Spleen (tissue), 7 donors: ENCODE measurements around the gene MICAL3.

ENCODE experiments used
- POLR2A ChIP-seq, 3 donors: fragments of 450-650 bp; IDR thresholded peaks; one replicate each; pipeline ENCODE4 v1.5.1; 2017; ENCODE audit warnings: antibody characterized with exemption in 3 of 3, mild to moderate bottlenecking in 1 of 3
- POLR2AphosphoS5 ChIP-seq, 3 donors: sonication (generic); formaldehyde crosslinking; IDR thresholded peaks; one replicate each; pipeline ENCODE4 v1.5.1; 2017; ENCODE audit warnings: antibody characterized with exemption in 3 of 3
- TF ChIP-seq, protein P1 (sequence below), 11 experiments: fragments of 200-600 bp in 7 of 11; fragments of 450-650 bp in 4 of 11; sonication (generic) in 4 of 11; IDR thresholded peaks in 8 of 11; conservative IDR thresholded peaks in 3 of 11; 1 replicate in 7 of 11; 2 replicates in 4 of 11; pipeline versions ENCODE4 v1.4.0 to v1.8.0; 2016 to 2021; ENCODE audit warnings: antibody characterized with exemption in 11 of 11, inconsistent platforms in 4 of 11, mild to moderate bottlenecking in 1 of 11
- donor health status: DM: no; HTN: no; CAD: no; lungs with moderate emphysema.
- donor health status: DM: no; HTN: no; CAD: no.
- donor health status: DM: no; HTN: no; CAD: no.

DNA sequence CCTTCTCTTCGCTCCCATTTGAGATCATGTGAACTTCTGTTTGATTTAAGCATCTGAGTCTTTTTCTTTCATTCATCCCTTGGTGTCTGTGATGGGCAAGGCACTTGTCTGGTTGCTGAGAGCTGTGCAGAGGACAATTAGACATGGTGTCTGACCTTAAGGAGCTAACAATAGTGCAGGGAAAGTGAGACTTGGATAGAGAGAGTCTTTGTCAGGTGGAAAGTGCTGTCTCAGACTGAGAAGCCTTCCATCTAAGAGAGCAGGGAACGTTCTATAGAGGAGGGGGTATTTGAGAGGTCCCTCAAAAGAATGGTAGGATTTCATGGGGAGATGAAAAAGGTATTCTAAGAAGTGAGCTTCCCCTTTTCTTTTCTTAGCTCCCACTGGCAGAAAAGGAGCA, 14.1 kb downstream of the MICAL3 start:
- TF ChIP-seq, protein P1, sequence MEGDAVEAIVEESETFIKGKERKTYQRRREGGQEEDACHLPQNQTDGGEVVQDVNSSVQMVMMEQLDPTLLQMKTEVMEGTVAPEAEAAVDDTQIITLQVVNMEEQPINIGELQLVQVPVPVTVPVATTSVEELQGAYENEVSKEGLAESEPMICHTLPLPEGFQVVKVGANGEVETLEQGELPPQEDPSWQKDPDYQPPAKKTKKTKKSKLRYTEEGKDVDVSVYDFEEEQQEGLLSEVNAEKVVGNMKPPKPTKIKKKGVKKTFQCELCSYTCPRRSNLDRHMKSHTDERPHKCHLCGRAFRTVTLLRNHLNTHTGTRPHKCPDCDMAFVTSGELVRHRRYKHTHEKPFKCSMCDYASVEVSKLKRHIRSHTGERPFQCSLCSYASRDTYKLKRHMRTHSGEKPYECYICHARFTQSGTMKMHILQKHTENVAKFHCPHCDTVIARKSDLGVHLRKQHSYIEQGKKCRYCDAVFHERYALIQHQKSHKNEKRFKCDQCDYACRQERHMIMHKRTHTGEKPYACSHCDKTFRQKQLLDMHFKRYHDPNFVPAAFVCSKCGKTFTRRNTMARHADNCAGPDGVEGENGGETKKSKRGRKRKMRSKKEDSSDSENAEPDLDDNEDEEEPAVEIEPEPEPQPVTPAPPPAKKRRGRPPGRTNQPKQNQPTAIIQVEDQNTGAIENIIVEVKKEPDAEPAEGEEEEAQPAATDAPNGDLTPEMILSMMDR (IDR thresholded peaks at IDR 0.05 in 8 of 11, conservative IDR thresholded peaks at IDR 0.05 in 3 of 11): no peak
- TF ChIP-seq POLR2A (IDR thresholded peaks at IDR 0.05) (no peak), POLR2AphosphoS5 (IDR thresholded peaks at IDR 0.05) (no peak)
